GM12878 (cell line): ENCODE measurements around the gene FKBP2. TPM values are rescaled to one million over a fixed set of nuclear protein-coding genes. Genes with fewer than 3 reads are reported as not detected.

Source experiments
- ATAC-seq: fragments of 200-7000 bp; cut with Tn5 transposase; 3 replicates; pipeline ENCODE4 v1.9.1; 2020; ENCODE audit warnings: mild to moderate bottlenecking, moderate library complexity
- BruUV-seq: library from RNA; stranded (reverse); fragments of 400-500 nt; replicated peaks from 2 replicates; lab custom pipeline; 2021; lab: Mats Ljungman, UMichigan
- CTCF ChIA-PET: fragments of 300-600 bp; sonication (Branson Sonifier 250); formaldehyde crosslinking; extraction: SDS; loops from one replicate; lab custom pipeline; 2021; ENCODE audit warnings: inconsistent platforms; lab: Yijun Ruan, JAX
- POLR2A ChIA-PET: fragments of 350-600 bp; formaldehyde crosslinking; extraction: SDS; loops from one replicate; lab custom pipeline; 2021; ENCODE audit warnings: inconsistent platforms; lab: Charles Lee
- RAD21 ChIA-PET: fragments of 300-600 bp; sonication (Branson Sonifier 250); formaldehyde crosslinking; loops from one replicate; lab custom pipeline; 2023; ENCODE audit warnings: antibody characterized with exemption; ENCODE audit not compliant: unreplicated experiment; lab: Charles Lee
- SMC1A ChIA-PET: fragments of 300-600 bp; sonication (Branson Sonifier 250); formaldehyde crosslinking; loops from one replicate; lab custom pipeline; 2023; ENCODE audit not compliant: unreplicated experiment, uncharacterized antibody; lab: Charles Lee
- DNase-seq: peaks from one replicate; pipeline ENCODE4 v3.0.0-alpha.2; 2011; ENCODE audit warnings: low read depth, low spot score
- FAIRE-seq: peaks from 3 replicates; lab custom pipeline; 2011; peaks lifted over from hg19 to GRCh38; lab: Jason Lieb, UNC
- H2AFZ ChIP-seq: 2 replicates; pipeline ENCODE4 v1.6.0; 2011; ENCODE audit warnings: low read depth, low read length, control low read depth; ENCODE audit not compliant: control insufficient read depth
- H3K27ac ChIP-seq: 2 replicates; pipeline ENCODE4 v1.5.1; 2011; ENCODE audit warnings: control low read depth; ENCODE audit not compliant: control insufficient read depth, insufficient read depth
- H3K27me3 ChIP-seq, 2 experiments: replicated peaks in 1 of 2; 2 replicates each; pipeline versions ENCODE4 v1.6.0 to v1.6.1; 2011; ENCODE audit warnings: low read length in 1 of 2; ENCODE audit not compliant: control insufficient read depth in 2 of 2, insufficient read depth in 2 of 2
- H3K36me3 ChIP-seq, 2 experiments: 2 replicates each; pipeline ENCODE4 v1.5.1; 2011; ENCODE audit warnings: low read length in 1 of 2; ENCODE audit not compliant: control insufficient read depth in 2 of 2, insufficient read depth in 2 of 2
- H3K4me1 ChIP-seq: 2 replicates; pipeline ENCODE4 v1.6.1; 2011; ENCODE audit warnings: mild to moderate bottlenecking, low read length, moderate library complexity, mixed read lengths; ENCODE audit not compliant: control insufficient read depth, insufficient read depth
- H3K4me2 ChIP-seq: 2 replicates; pipeline ENCODE4 v1.6.0; 2011; ENCODE audit warnings: control low read depth; ENCODE audit not compliant: control insufficient read depth, insufficient read depth
- H3K4me3 ChIP-seq: fragments of 200-600 bp; sonication (generic); 2 replicates; pipeline ENCODE4 v1.5.1; 2016
- H3K79me2 ChIP-seq: 2 replicates; pipeline ENCODE4 v1.6.0; 2011; ENCODE audit warnings: low read length; ENCODE audit not compliant: control insufficient read depth, insufficient read depth
- H3K9ac ChIP-seq: 2 replicates; pipeline ENCODE4 v1.8.0; 2011; ENCODE audit warnings: low read length, control low read depth, mixed read lengths; ENCODE audit not compliant: control insufficient read depth, insufficient read depth
- H3K9me3 ChIP-seq: replicated peaks from 3 replicates; pipeline ENCODE4 v1.5.1; 2011; ENCODE audit warnings: mild to moderate bottlenecking, low read length; ENCODE audit not compliant: control insufficient read depth, insufficient read depth
- H4K20me1 ChIP-seq: 2 replicates; pipeline ENCODE4 v1.6.0; 2011; ENCODE audit not compliant: control insufficient read depth, insufficient read depth
- ASH2L ChIP-seq: fragments of 300-600, 200-600 bp; sonication (generic); IDR thresholded peaks from 2 replicates; pipeline ENCODE4 v1.6.1; 2017; ENCODE audit warnings: low read depth, mild to moderate bottlenecking, borderline replicate concordance
- CREM ChIP-seq: IDR thresholded peaks from 2 replicates; pipeline ENCODE4 v1.6.1; 2014; ENCODE audit warnings: antibody characterized with exemption, low read depth
- CTCF ChIP-seq, 3 experiments: IDR thresholded peaks in 2 of 3; conservative IDR thresholded peaks in 1 of 3; 2 replicates each; pipeline ENCODE4 v1.5.1; 2011; ENCODE audit warnings: low read depth in 3 of 3, low read length in 3 of 3, mild to moderate bottlenecking in 3 of 3, control low read depth in 2 of 3, moderate library complexity in 2 of 3, inconsistent platforms in 1 of 3, mixed read lengths in 1 of 3; ENCODE audit not compliant: control insufficient read depth in 2 of 3, insufficient read depth in 1 of 3; ENCODE audit errors: extremely low read depth in 1 of 3
- E4F1 ChIP-seq: fragments of 450-650 bp; IDR thresholded peaks from 2 replicates; pipeline ENCODE4 v1.6.1; 2018; ENCODE audit warnings: borderline replicate concordance, mild to moderate bottlenecking; ENCODE audit not compliant: partially characterized antibody
- IKZF1 ChIP-seq: fragments of 450-650 bp; conservative IDR thresholded peaks from 2 replicates; pipeline ENCODE4 v1.6.1; 2017; ENCODE audit warnings: antibody characterized with exemption, mild to moderate bottlenecking
- NBN ChIP-seq: fragments of 450-650 bp; IDR thresholded peaks from 2 replicates; pipeline ENCODE4 v1.6.1; 2016
- RUNX3 ChIP-seq: IDR thresholded peaks from 2 replicates; pipeline ENCODE4 v1.6.1; 2012; ENCODE audit warnings: low read length, inconsistent platforms
- SMARCA5 ChIP-seq: fragments of 450-650 bp; IDR thresholded peaks from 2 replicates; pipeline ENCODE4 v1.6.1; 2017; ENCODE audit warnings: mild to moderate bottlenecking
- ZBTB4 ChIP-seq: fragments of 450-650 bp; formaldehyde crosslinking; IDR thresholded peaks from 2 replicates; pipeline ENCODE4 v1.4.0; 2022; ENCODE audit warnings: mild to moderate bottlenecking, moderate library complexity
- whole genome bisulfite sequencing: methylation state at CpG from one replicate; pipeline ENCODE4 v1.1.6; 2016; ENCODE audit warnings: low lambda C conversion rate; ENCODE audit not compliant: insufficient replicate concordance, insufficient coverage; ENCODE audit errors: missing lambda C conversion rate; 5-methylcytosine and 5-hydroxymethylcytosine counted together
- in situ Hi-C: fragments of 300-500 bp; cut with MboI; formaldehyde crosslinking; loops from 9 replicates; pipeline ENCODE4 v1.14.3; 2018; ENCODE audit warnings: mixed read lengths
- intact Hi-C: fragments of 100-400 bp; cut with micrococcal nuclease; formaldehyde crosslinking; loops from one replicate; pipeline ENCODE4 v1.14.2; 2022; ENCODE audit not compliant: unreplicated experiment
- polyA plus RNA-seq, 11 experiments: library from polyadenylated mRNA; depleted of rRNA in 4 of 11; unstranded in 6 of 11; stranded (reverse) in 5 of 11; fragments of >200 nt; fragmentation: Nextera tagmentation in 4 of 11; fragmentation: Illumina TruSeq in 1 of 11; extraction: Ambion mirVana in 4 of 11; extraction: Trizol in 1 of 11; gene quantifications; 1 replicate in 1 of 11; 2 replicates in 10 of 11; pipeline versions ENCODE4 v1.2.1 to v1.2.3, GENCODE V29; 2011 to 2016; ENCODE audit warnings: inconsistent platforms in 2 of 11, missing spikeins in 2 of 11, low read depth in 1 of 11
- total RNA-seq, 4 experiments: library from RNA; depleted of rRNA in 3 of 4; stranded (reverse); fragments of >200 nt in 3 of 4; fragmentation: Illumina TruSeq in 1 of 4; extraction: Trizol in 1 of 4; gene quantifications; 2 replicates each; pipeline versions ENCODE4 v1.2.1 to v1.2.3, GENCODE V29; 2013 to 2021

Gene FKBP2
- total and polyA plus RNA-seq, 10 of the 15 experiments (the other 5 are each of a cell fraction or from before 2014, with no cell fraction given): 1.8 to 99.7 (median 39.5) TPM

- no peak for TF ChIP-seq ZBTB4 (CRISPR knock-in tag)
- TF ChIP-seq NBN: no peak
These were observed 34.3 kb downstream of the FKBP2 start (continued) for GRCh38 chr11:64275031-64275800.

GRCh38 chr11:64275841-64276240, 34.9 kb downstream of the FKBP2 start:
- ChIA-PET POLR2A (interaction anchor here (0.8 kb wide), 1 partner anchor 35 kb away, joined by 3 read pairs; the partner anchor contains the start of gene FKBP2), SMC1A (interaction anchor here (1.3 kb wide), 1 partner anchor 42 kb away, joined by 3 read pairs; the partner anchor contains the start of genes PRDX5 and TRMT112), CTCF (interaction anchor here (2.0 to 3.5 kb wide), 2 partner anchors 25 to 29 kb away, joined by 8 to 10 read pairs; no protein-coding TSS in a partner anchor), RAD21 (no interaction called here)
- Histone ChIP-seq H3K9ac (no peak overlapping the region), H3K27ac (no peak overlapping the region), H3K79me2 (peaks cover 10% of the 10 kb centered on the region), H3K4me2 (no peak overlapping the region), H3K9me3 (no peaks in the 10 kb centered on the region), H3K4me3 (no peak overlapping the region), H2AFZ (no peak overlapping the region), H3K36me3 (peaks cover 0 to 3% of the 10 kb centered on the region in 2 experiments; a peak in 1 of 4 replicates), H3K4me1 (0 out of 2 replicates have a peak, but pooled peaks cover 2% of the 10 kb centered on the region), H4K20me1 (no peaks in the 10 kb centered on the region; the same call in 1 of the 2 replicates), H3K27me3 (no peaks in the 10 kb centered on the region)
- no peak for ATAC-seq
- intact Hi-C loops: no loop called here
- in situ Hi-C loops: no loop called here
- BruUV-seq: no TSS peak
- FAIRE-seq: no peak
- WGBS: 87% methylated on average over 2 of the region's 2 CpGs
- no peak for DNase-seq
- TF ChIP-seq IKZF1: no peak
- no peak for TF ChIP-seq ZBTB4 (CRISPR knock-in tag)
- TF ChIP-seq CTCF (IDR thresholded peaks at IDR 0.05 in 2 of 3, conservative IDR thresholded peaks at IDR 0.05 in 1 of 3; ENCODE audit: control insufficient read depth in 2 of 3, extremely low read depth in 1 of 3, insufficient read depth in 1 of 3, low read depth in 3 of 3, low read length in 3 of 3): no peak
- TF ChIP-seq SMARCA5: no peak
- TF ChIP-seq E4F1: no peak
- no peak for TF ChIP-seq CREM
- no peak for TF ChIP-seq RUNX3
- TF ChIP-seq ASH2L: no peak
